ENCODE data around the gene EIF4G3. TPM values are rescaled to one million over a fixed set of nuclear protein-coding genes. Genes with fewer than 3 reads are reported as not detected.

The EIF4G3 gene
- total and polyA plus RNA-seq, 10 of the 15 experiments (the other 5 are each of a cell fraction or from before 2014, with no cell fraction given) = 7.4 to 45.1 (median 29.1) TPM

- FAIRE-seq (no peak), ATAC-seq (no peak), DNase-seq (ENCODE audit: low read depth, low spot score) (no peak)
- intact Hi-C loops (cut with micrococcal nuclease; ENCODE audit: unreplicated experiment) (no loop called here), in situ Hi-C loops (cut with MboI) (no loop called here)
- Histone ChIP-seq H3K4me1 (ENCODE audit: control insufficient read depth, insufficient read depth, low read length) (no peaks in the 10 kb centered on the region), H3K4me3 (no peak overlapping the region), H3K27ac (ENCODE audit: control insufficient read depth, insufficient read depth) (no peak overlapping the region), H3K36me3 (ENCODE audit: control insufficient read depth in 2 of 2, insufficient read depth in 2 of 2, low read length in 1 of 2) (peaks cover 0 to 4% of the 10 kb centered on the region in 2 experiments; a peak in 1 of 4 replicates), H3K4me2 (ENCODE audit: control insufficient read depth, insufficient read depth) (no peak overlapping the region), H2AFZ (ENCODE audit: control insufficient read depth, low read depth, low read length) (no peak overlapping the region), H3K27me3 (replicated peaks in 1 of 2; ENCODE audit: control insufficient read depth in 2 of 2, insufficient read depth in 2 of 2, low read length in 1 of 2) (no peaks in the 10 kb centered on the region), H3K9me3 (replicated peaks; ENCODE audit: control insufficient read depth, insufficient read depth, low read length) (no peaks in the 10 kb centered on the region), H3K79me2 (ENCODE audit: control insufficient read depth, insufficient read depth, low read length) (no peaks in the 10 kb centered on the region), H3K9ac (ENCODE audit: control insufficient read depth, insufficient read depth, low read length) (no peak overlapping the region), H4K20me1 (ENCODE audit: control insufficient read depth, insufficient read depth) (no peaks in the 10 kb centered on the region)
- WGBS (ENCODE audit: insufficient coverage, insufficient replicate concordance, low lambda C conversion rate, missing lambda C conversion rate) = 96% methylated on average over 1 of the region's 1 CpG
- ChIA-PET POLR2A (no interaction called here), SMC1A (ENCODE audit: uncharacterized antibody, unreplicated experiment) (no interaction called here), RAD21 (ENCODE audit: unreplicated experiment) (no interaction called here), CTCF (interaction anchor here (2.6 kb wide), 1 partner anchor 220 kb away, joined by 10 read pairs; no protein-coding TSS in a partner anchor)
- BruUV-seq (replicated peaks) = no TSS peak
- TF ChIP-seq SREBF2 (IDR thresholded peaks at IDR 0.05; ENCODE audit: low read length) (no peak), CBX5 (IDR thresholded peaks at IDR 0.05; ENCODE audit: low read depth) (no peak), MAX (IDR thresholded peaks at IDR 0.05; ENCODE audit: low read depth, low read length) (no peak), ZNF207 (IDR thresholded peaks at IDR 0.05; ENCODE audit: borderline replicate concordance) (no peak), STAT3 (IDR thresholded peaks at IDR 0.05; ENCODE audit: low read depth, low read length) (no peak), PKNOX1 (IDR thresholded peaks at IDR 0.05) (no peak), E2F4 (IDR thresholded peaks at IDR 0.05; ENCODE audit: low read depth, low read length) (no peak), TBL1XR1 (IDR thresholded peaks at IDR 0.05; ENCODE audit: low read depth, low read length) (no peak), MLLT1 (IDR thresholded peaks at IDR 0.05) (no peak), CBFB (IDR thresholded peaks at IDR 0.05; ENCODE audit: low read depth) (no peak), SMAD5 (IDR thresholded peaks at IDR 0.05; ENCODE audit: low read depth) (no peak), MTA2 (IDR thresholded peaks at IDR 0.05; ENCODE audit: low read depth) (no peak), NKRF (conservative IDR thresholded peaks at IDR 0.05) (no peak), MYC (IDR thresholded peaks at IDR 0.05; ENCODE audit: insufficient read depth, insufficient read length, insufficient replicate concordance, low read length, severe bottlenecking) (no peak), PAX5 (IDR thresholded peaks at IDR 0.05; ENCODE audit: borderline replicate concordance, low read depth, low read length) (no peak), SIX5 (IDR thresholded peaks at IDR 0.05; ENCODE audit: low read depth, low read length, severe bottlenecking) (no peak), CBX3 (IDR thresholded peaks at IDR 0.05; ENCODE audit: borderline replicate concordance, low read depth) (no peak), IRF3 (IDR thresholded peaks at IDR 0.05) (no peak), ESRRA (IDR thresholded peaks at IDR 0.05; ENCODE audit: low read length) (no peak), YBX1 (IDR thresholded peaks at IDR 0.05) (no peak)
These were observed 202.6 kb downstream of the EIF4G3 start for GRCh38 chr1:20974069-20974468.

All from GM12878 (cell line).